ENCODE data around the gene TNFSF8.

The TNFSF8 gene

GRCh38 chr9:114902786-114903524, 27.4 kb downstream of the TNFSF8 start:
- DNase-seq, result peak in 3 of 5 donors; percentile 24 to 82 (median 49)

GRCh38 chr9:114900942-114901802, 29.2 kb downstream of the TNFSF8 start:
- DNase-seq, result peak in 1 of 5 donors; percentile 43

- no peak for DNase-seq
These were observed 30.4 kb downstream of the TNFSF8 start for GRCh38 chr9:114899995-114900394.

- DNase-seq, result no peak
These were observed 30.9 kb downstream of the TNFSF8 start for GRCh38 chr9:114899461-114899860.

- DNase-seq, result peak; percentile 51 to 97 (median 72)
These were observed 31.6 kb downstream of the TNFSF8 start for GRCh38 chr9:114898741-114899140.

GRCh38 chr9:114897196-114897595, 33.2 kb downstream of the TNFSF8 start:
- no peak for DNase-seq

GRCh38 chr9:114896344-114896743, 34.0 kb downstream of the TNFSF8 start:
- DNase-seq, result no peak

- no peak for DNase-seq
These were observed 34.8 kb downstream of the TNFSF8 start for GRCh38 chr9:114895521-114895991.

- DNase-seq, result peak in 1 of 5 donors; percentile 93
These were observed 35.6 kb downstream of the TNFSF8 start for GRCh38 chr9:114894609-114895433.

- no peak for DNase-seq
These were observed 36.2 kb downstream of the TNFSF8 start for GRCh38 chr9:114894206-114894605.

GRCh38 chr9:114893221-114894010, 37.0 kb downstream of the TNFSF8 start:
- DNase-seq, result no peak

- DNase-seq, result peak in 1 of 5 donors; percentile 53
These were observed 40.6 kb downstream of the TNFSF8 start for GRCh38 chr9:114889802-114890224.

- DNase-seq, result no peak
These were observed 41.8 kb downstream of the TNFSF8 start for GRCh38 chr9:114888607-114889006.

- no peak for DNase-seq
These were observed 42.4 kb downstream of the TNFSF8 start for GRCh38 chr9:114887963-114888362.

GRCh38 chr9:114884787-114885452, 45.5 kb downstream of the TNFSF8 start:
- DNase-seq, result no peak

GRCh38 chr9:114883709-114884108, 46.7 kb downstream of the TNFSF8 start:
- DNase-seq, result no peak

- DNase-seq, result no peak
These were observed 50.1 kb downstream of the TNFSF8 start for GRCh38 chr9:114880291-114880745.

- DNase-seq, result no peak
These were observed 51.4 kb downstream of the TNFSF8 start for GRCh38 chr9:114878879-114879564.

GRCh38 chr9:114869845-114870244, 60.5 kb downstream of the TNFSF8 start:
- DNase-seq, result peak in 1 of 5 donors; percentile 75

GRCh38 chr9:114869378-114869777, 61.0 kb downstream of the TNFSF8 start:
- no peak for DNase-seq

GRCh38 chr9:114867327-114867726, 63.1 kb downstream of the TNFSF8 start:
- DNase-seq, result no peak

Measured in T-helper 1 cell (primary cell).